Activated effector memory CD4-positive, alpha-beta T cell treated with anti-CD3 and anti-CD28 coated beads, Interleukin-2, amount 50 U/mL, for 16 hours (primary cell): ENCODE measurements around the gene MEF2D.

ENCODE experiments used
- DNase-seq: peaks from one replicate; pipeline ENCODE4 v3.0.0-alpha.2; 2020

MEF2D gene

DNA sequence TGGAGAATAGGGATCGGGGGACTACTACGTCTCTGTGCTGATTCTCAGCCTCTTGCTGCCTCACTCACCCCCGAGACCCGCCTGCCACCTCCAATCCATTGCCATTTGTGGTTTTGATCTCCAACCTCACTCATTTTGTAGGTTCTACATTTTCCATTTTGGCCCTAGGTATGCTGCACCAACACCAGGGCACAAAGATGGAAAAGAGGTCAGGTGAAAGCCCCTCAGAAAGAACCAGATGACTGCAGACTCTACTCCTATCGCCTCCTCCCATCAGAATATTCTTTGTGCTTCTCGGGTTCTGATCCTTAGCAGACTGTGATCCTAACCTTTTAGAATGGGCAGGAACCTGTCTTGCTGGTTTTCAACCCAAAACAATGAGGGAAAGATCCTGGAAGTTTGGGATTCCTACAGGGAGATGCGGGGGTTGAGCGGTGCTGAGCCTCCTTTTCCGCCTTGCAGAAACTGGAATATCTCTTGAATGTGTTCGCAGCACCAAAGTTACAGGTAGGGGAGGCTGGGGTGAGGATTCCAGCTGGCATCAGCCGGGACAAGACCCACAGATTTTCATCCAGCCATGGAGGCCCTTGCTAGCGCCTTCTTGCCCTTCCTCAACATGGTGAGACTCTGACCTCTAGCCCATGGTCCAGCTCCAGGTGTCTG lies 78.5 kb downstream of the MEF2D start:
- DNase-seq = no peak

DNA sequence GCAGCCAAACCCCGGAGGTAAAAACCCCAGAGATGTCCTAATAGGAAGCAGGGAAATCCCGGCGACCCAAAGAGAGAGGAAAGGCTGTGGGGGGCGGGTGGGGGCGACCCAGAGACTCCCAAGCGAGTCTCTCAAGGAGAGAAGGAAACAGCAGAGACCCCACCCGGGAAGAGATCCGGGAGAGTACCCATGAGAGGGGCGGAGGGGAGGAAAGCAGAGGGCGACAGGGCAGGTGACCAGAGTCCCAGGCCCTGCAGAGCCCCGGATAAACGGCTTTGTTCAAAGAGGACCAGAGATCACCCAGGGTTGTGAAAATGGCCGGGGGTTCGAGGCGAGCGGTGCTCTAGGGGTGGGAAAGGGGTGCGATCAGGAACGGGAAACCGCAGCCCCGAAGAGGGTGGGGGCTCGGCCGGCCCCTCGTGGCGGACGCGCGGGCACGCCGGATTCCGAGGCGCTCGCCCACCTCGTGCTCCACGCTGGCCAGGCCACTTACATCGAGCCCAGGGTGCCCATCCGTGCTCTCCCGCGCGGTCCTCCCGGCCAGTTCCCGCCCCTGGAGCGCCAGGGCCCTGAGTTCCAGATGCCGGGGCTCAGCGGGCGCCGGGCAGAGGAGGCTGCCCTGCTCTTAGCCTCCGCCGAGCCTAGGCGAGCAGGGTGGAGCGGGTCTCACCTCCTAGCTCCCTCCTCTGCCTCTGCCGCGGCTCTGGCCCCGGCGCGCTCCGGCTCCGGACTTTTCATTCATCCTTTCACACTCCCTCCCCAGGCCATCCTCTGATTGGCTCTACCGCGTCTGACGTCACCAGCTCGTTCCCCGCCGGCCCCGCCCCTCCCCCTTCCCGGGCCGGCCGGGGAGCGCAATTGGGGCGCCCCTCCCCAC lies 79.3 kb downstream of the MEF2D start:
- DNase-seq = peak; percentile 87

DNA sequence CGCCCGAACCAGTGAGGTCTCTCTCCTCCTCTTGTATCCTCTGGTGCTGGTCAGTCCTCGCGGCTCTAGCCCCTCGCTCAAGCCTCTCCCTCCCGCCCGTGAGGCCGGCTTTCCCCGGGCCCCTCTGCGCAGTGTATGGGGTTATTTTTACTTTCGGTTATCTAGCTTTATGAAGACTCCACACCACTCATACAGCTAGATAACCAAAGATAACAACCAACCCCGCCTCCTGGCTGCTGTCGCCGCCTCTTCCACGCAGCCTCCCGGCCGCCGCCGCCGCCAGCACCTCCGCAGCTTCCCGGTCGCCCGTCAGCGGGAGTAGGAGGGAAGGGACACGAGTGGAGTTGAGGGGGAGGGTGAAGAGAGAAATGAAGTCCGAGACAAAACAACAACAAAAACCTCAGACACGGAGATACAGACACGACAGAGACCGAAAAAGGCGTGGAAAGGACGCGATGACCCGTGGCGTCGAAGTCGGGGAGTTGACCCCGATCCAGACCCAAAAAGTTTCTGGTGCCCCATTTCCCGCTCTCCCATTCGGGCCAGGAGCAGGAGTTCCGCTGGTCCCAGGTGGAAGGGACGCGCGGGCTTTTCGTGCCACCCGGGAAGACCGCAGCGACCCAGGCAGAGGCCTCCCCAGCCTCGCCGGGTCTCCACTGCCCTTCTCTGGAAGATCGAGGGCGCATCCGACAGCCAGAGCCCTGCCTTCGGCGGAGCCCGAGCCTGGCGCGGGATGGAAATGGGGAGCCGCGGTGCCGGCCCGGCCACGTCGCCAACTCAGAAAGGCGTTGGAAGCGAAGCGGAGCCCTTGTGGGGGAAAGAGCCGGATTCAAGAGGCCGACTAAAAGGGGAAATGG lies 80.1 kb downstream of the MEF2D start:
- peak; percentile 83 for DNase-seq

DNA sequence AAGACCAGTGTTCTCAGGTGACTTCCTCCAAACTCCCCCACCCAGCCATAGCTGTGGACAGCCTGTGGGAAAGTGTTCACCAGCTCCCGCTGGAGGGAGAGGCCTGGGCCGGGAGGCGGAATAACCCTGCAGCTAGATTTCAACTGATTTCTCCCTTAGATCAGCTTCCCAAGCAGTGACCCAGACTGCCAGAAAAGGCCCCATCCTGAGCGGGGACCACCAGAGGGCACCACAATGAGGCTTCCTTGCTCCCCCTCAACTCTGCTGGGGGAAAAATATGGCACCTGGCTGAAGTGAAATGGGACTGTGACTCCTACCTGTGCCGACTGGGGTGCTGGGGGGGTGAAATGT lies 80.7 kb downstream of the MEF2D start:
- no peak for DNase-seq

DNA sequence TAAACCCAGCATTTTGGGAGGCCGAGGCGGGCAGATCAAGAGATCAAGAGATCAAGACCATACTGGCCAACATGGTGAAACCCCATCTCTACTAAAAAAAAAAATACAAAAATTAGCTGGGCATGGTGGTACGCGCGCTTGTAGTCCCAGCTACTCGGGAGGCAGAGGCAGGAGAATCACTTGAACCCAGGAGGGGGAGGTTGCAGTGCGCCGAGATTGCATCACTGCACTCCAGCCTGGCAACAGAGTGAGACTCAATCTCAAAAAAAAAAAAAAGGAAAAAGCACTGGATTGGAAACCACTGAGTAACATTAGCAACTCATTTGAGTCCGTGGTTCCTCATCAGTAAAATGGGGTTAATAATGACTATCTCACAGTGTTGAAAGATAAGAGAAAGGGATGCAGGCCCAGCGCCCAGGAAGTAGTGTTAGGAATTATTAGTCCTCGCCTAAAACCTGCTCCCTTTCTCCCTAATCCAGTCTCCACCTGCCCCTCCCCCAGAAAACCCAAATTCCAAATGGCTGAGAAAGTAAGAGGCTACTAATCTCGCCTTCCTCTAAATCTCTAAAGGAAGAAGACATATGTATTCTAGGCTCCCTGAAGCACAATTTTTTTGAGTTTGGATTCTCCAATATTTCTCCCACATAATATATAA lies 82.0 kb downstream of the MEF2D start:
- DNase-seq = no peak

DNA sequence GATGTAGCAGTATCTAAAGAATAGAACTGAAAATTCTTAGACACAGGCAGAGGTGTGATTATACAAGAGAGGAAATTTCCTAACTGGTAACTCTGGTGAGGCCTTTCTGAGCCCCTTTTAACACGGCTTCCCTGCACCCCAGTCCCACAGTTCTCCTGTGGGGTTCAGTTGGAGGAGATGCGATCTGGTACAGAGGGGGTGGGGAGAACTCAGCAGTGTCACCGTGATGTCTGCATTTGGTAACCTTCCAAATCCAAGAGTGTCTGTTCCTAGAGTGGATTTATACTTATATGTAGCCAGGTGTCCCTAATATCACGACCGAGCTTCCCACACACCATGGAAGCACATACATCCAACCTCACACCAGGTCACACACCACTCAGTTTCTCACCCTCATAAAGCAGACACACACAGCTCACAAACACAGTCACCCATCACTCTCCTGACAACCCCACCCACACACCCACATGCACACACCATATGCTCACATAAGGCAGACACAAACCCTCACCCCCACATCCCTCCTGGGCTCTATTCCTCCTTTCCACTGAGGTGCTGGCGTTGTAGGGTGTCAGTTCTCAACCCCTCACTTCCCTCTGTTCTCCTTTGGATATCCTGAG lies 83.1 kb downstream of the MEF2D start:
- DNase-seq = no peak

DNA sequence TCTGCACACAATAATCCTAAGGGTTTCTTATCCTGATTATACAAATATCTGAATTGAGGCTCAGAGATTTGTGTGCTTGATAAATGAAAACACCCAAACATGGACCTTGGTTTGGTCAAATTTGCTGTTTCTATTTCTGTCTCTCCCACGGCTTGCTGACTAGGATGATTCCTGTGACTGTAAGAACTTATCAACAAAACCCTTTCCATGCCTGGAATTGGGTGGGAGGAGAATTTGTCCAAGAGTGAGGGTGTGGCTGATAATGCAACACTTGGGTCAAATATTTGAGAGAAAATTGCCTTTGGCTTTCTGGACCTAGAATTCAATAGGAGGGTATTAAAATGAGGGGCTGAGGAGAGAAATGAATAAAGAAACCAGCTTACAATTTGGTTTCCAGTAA lies 83.6 kb downstream of the MEF2D start:
- no peak for DNase-seq

DNA sequence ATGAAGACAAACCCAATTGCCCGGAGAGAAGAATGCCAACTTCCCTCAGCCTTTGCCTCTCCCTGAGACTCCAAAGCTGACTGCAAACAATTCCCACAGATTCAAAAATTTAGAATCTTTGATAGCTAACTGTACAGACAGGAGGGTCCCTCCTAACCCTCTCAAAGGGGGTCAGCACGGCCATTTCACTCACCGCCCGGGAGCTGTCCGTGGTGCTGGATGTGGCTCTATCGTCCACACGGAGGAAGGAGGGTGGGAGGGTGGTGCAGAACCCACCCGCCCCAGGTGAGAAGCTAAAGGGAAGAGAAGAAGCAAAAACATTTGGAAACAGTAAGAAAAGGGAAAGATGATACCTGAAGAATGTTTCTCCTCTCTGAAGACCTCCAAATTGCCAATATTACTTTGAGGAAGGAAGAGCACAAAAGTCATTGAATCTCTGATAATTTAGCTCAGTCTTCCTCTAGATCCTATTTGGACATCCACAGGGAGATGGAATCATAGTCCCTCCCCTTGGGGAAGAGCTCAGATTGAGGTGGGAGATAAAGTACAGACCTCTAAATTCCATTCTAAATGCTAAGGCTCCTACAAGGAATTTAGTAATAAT lies 86.0 kb downstream of the MEF2D start:
- DNase-seq = no peak
